Ammon's horn (tissue), 1 donor: Measurements from ENCODE around the gene MCRS1.
A peak's percentile ranks its signal among the peaks of the same experiment; 100 is the strongest.
"Not testable (repeated sequence)": the region's sequence is repeated elsewhere in the genome, so short reads cannot be mapped to it uniquely, and the experiment has no call there.

Experiments used
- DNase-seq: peaks from one replicate; pipeline ENCODE4 v3.0.0-alpha.2; 2016; ENCODE audit warnings: low spot score

The MCRS1 gene

DNA sequence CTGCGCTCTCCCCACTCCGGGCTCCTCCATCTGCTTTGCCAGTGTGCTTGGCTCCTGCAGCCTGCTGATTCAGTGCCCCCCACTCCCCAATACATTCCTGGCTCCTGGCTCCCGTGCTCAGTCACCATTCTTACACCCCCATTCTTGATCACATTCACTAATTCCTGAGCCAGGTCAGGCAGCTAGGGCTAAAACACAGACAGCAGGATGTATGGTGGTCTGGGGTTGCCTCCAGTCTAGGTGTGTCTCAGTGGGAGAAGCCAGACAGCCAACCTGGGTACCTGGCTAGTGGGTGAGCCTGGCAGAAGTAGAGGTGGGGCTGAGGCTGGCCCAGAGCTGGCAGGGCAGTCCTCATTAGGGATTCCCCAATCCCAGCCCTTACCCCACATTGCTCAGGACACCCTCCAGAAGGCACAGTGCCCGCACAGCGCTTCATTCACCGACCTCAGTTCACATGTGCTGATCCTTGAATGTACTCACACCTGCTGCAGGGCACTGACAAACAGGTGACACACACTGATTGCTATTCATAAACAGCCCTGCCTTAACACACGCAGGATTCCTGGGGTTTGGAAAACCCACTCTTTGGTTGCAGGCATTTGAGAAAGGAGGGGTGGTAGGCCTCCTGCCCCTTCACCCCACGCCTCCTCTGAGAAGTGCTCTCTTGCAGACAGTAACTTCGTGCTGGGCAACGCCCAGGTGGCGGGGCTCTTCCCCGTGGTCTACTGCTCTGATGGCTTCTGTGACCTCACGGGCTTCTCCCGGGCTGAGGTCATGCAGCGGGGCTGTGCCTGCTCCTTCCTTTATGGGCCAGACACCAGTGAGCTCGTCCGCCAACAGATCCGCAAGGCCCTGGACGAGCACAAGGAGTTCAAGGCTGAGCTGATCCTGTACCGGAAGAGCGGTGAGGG lies 27.5 kb downstream of the MCRS1 start:
- no peak for DNase-seq

DNA sequence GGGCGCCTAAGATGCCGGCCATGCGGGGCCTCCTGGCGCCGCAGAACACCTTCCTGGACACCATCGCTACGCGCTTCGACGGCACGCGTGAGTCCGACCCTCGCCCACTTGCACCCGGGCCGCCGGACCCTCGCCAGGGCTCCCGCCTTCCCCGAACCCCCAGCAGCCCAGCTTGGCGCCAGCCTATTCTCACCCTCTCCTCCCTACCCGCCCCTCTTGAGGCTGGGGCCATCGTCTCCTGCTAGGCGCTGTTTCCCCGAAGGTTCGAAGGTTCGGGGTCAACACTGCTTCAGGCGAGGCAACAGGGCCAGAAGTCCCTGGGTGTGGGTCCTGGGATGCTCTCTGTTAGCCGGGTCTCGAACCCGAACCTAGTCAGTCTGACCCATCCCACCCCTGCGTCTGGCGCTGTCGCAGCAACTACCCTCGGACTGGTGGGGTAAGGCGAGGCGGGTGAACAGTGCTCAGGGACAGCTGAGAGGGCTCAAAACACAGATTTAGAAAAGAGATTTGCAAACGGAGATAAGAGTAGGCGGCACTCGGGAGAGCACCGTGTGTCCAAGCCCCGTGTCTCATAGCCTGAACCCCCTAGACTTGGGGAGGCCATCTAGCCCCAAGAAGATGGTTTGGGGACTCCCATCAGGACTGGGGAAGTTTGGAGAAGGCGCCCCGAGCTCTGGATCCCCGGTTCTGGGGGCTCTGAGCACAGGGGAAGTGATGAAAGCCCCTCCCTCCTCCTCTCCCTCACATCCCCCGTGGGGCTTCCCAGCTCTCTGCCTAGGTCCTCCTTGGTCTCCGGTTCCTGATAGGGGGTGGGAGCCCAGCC lies 28.3 kb downstream of the MCRS1 start:
- no peak for DNase-seq

DNA sequence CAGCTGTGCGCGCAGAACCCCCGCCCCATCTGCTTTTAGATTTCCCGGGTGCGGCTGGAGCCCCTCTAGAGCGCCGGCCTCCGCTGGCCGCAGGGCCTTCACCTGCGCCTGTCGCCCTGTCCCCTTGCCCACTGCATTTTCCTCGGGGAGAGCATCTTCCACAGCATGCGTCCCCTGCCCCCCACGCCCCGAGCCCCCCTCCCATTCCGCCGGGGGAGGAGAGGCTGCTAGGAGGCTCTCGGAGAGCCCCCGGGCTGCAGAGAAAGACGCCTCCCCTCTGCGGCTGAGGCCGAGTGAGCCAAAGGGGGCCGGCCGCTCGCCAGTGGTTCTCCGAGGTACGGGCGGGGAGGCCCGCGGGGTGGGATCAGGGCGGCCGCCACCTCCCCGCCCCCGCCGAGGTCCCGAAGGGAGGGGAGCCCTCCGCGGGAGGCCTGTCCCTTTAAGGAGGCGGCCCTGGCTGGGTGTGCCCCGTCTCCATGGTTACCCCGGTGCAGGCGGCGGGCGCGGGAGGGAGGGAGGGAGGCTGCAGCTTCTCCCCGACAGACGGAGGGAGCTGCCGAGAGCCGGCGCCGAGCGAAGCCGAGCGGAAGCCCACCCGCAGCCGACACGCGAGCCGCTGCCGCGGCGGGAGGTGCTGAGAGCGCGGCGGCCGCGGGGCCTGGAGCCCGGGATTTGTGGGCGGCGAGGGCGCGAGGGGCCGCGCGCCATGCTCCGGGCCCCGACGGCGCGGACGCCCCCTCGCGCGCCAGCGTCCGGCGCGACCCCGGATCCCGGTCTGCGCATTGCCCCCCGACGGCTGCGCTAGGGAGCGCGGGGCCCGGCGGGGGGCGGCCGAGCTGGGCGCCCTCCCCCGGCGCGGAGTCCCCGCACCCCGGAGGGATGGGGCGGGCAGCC lies 29.2 kb downstream of the MCRS1 start, which contains the start of gene KCNH3:
Gene KCNH3 (plus strand): TSS at position 521 of the 894 bp plus-strand sequence. CDS start 387 bp downstream, outside the sequence.
- DNase-seq: peak; percentile 82

DNA sequence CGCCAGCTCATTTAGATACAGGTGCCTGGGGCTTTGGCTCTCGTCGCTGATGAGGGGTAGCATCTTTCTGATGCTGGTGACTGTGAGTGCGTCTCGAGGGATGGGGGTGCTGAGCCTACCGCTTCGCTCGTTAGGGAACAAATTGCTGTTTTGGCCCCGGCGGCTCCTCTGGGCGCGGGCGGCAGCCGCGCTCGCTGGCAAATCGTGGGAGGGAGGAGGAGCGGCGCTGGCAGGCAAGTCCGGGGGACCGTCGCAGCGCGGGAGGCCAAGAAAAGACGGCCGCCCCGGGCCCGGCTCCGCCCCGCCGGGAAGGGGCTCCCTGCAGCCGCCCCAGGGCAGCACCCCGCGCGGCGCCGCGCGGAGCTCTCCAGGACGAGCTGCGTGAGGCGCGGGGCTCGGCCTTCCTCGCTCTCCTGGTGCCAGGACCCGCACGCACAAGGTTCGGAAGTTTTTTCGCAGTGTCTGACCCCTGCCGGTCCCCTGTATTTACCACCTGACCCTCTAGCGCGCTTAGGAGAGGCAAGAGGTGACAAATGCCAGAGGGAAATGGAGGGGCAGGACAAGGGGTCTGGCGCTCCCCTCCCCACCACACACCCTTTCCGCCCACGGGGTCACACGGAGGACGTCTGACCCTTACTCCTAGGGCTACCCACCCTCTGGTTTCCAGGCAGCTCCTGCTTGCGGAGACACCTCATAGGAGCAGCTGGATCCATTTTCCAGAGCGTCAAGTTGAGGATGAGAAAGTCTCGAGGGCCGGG lies 30.0 kb downstream of the MCRS1 start:
- DNase-seq: no peak

DNA sequence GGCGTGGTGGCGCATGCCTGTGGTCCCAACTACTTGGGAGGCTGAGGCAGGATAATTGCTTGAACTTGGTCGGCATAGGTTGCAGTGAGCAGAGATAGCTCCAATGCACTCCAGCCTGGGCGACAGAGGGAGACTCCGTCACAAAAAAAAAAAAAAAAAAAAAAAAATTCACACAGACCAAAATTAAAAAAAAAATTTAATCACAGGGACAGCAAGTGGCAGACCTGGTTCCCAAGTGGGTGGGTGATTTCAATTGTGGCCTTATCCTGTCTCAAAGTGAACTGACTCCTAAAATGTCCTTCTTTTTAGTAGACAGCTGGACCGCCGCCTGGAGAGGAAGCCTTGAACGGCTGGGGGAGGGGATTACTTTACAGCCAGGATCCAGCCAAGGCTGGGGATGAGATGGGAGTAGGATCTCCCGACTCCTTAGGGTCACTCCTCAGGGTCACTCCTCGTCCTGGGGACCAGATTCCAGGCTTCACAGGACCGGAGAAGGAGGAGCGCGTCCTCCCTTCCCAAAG lies 30.7 kb downstream of the MCRS1 start:
- DNase-seq: no peak

DNA sequence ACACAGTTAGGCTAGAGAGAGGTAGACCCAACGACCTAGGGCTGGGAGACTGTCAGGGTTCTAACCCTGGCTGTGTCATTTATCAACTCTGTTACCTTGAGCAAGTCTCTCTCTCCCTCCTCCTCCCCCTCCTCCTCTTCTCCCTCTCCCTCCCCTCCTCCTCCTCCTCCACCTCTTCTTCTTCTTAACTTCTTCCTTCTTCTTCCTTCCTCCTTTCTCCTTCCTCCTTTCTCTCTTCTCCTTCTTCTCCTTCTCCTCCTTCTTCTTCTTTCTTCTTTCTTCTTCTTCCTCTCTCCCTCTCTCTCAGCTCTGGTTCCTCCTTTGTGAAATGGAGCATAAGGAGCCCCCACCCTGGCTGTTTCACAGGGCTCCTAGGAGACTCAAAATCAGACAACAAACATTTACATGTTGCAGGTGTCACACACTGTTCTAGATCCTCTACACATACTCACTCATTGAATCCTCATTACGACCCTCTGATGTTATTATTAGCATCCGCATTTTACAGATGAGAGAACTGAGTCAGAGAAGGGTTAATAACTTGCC lies 31.3 kb downstream of the MCRS1 start:
- no peak for DNase-seq

DNA sequence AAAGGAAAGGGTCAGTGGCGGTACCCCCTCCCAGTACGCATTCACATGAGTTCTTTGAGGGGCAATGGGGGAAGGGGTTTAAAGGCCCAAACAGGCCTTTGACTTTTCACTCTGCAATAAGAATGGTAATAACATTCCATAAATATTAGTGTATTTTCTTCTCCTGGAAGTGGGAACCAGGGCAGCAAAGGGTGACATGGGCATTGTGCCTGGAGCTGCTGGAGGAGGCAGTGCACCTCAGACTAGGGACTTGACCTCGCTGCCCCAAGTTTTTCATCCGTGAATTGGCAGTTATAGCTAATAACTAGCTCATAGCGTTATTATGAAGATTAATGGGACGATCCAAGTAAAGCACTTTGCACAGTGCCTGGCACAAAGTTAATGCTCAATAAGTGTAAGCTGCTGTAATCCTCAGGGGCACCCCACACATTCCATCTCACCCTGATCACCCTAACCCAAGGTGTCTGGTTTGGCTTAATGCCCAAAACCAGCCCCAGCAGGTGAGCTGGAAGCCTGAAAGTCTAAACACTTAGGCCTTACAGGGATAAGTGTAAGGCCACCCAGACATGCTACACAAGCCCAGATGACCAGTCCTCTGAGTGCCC lies 31.9 kb downstream of the MCRS1 start:
- no peak for DNase-seq

DNA sequence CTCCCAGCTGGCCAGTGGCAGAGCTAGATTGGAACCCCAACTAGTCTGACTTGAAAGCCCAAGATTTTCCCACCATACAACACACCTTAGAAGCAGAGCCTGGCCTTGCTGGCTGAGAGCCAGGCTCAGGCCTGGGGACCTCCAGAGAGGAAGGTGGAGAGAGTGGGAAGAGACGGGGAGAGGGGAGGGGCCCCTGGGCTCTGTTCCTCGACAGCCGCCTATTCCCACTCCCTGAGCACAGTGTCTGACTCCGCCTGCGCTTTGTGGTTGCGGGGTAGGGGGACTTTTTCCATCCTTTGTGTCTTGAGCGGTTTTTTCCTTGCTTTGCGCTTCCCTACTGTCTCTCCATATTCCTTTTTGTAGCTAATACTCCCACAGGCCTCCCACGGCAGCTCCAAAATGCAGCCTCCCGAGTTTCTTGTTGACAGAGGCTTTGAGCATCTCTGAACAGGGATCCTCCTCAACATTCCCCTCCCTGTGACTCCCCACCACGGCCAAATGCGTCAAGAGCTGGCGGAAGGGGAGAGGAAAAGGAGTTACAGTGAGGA lies 33.1 kb downstream of the MCRS1 start:
- no peak for DNase-seq

DNA sequence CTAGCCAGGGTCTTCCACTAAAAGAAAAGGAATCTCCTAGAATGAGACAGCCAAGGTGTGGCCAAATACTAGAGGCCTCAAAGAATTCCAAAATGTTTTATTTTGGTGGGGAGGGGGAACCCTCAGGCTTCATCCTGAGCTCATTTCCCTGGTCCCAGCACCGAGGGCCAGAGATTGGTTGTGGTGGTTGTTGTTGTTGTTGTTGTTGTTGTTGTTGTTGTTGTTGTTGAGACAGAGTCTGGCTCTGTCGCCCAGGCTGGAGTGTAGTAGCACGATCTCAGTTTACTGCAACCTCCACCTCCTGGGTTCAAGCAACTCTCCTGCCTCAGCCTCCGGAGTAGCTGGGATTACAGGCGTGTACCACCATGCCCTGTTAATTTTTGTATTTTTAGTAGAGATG lies 33.8 kb downstream of the MCRS1 start:
- not testable (repeated sequence) for DNase-seq

DNA sequence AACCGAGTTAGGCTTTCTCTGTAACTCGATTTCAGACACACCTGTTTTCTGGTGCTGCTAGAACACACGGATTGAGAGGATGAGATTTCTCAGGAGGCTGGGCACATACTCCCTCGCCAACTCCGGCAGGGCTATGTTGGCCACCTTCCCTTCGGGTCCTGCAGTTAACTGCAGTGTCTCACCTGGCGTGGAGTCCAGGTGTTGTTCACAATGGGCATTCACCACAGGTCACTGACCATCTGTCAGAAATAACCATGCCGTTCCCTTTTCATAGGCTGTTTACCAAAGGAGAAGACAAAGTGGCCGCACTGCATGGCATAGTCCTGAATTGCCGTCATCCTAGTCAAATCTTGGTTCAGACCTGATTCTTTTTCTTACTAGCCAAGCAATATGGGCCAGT lies 34.6 kb downstream of the MCRS1 start:
- no peak for DNase-seq

DNA sequence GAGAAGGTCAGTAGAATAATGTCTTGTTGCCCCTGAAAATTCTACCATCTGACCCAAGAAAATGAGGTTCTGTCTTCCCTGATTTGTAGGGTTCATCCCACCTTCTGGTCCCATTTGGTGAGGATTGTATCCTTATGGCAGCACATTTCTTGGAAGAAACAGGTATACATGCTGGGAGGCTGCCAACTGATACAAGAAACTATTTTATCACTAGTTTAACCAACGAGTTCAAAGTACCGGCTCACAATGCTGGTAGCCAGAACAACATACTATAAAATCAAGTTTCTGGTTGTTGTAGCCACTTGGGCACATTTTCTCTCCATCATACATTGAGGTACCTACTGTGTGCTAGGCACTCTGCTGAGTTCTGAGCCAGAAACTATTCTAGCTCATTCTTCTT lies 36.2 kb downstream of the MCRS1 start:
- no peak for DNase-seq

DNA sequence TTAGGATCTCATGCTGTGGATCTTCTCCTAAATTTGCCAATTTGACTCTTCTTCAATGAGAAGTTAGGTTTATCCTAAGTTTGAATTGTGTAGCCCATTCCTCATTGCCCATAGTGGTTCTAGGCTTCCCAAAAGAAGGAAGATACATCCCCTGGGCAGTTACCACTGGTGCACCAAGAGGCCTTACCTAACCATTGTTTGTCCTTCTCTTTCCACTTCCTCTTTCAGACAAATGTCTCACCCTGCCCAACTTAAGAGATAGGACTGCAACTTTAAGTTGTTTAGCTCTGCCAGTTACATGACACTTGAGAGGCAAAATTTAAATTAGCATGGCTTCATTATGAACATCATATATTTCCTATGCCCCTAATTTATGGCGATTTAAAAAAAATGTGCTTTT lies 38.5 kb downstream of the MCRS1 start:
- no peak for DNase-seq

DNA sequence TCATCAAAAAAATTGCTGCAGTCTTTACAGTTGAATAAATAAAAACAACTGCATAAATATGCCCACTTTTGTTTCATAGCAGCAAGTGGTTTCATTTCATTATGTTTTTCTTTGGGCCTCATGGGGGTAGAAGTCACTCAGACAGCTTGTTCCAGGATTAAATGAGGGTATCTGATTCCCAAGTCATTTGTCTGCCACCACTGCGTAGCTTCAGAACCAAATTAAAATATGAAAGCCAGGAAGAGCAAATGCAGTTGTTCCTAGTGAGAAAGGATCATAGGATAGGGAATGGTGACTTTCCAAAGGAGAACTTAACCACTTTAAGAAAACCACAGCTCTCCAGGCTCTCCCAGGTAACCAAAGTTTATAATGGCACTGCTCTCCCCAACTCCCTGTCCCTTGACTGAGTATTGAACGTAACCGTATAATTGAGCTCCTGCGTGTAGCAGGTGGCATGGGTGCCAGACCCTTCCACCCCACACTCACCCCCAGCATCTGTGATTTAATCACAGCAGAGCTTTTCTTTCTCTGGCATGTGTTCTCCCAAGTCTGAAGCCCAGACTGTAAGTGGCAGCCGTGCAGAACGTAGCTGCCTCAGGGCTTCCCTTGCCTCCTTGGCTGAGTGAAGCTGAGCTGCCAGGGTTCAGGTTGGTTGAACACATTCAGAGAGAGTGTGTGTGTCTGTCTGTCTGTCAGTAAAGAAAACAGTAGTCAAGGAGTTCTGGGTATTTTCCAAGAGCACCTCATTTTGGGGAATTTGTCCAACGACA lies 40.4 kb downstream of the MCRS1 start:
- no peak for DNase-seq

DNA sequence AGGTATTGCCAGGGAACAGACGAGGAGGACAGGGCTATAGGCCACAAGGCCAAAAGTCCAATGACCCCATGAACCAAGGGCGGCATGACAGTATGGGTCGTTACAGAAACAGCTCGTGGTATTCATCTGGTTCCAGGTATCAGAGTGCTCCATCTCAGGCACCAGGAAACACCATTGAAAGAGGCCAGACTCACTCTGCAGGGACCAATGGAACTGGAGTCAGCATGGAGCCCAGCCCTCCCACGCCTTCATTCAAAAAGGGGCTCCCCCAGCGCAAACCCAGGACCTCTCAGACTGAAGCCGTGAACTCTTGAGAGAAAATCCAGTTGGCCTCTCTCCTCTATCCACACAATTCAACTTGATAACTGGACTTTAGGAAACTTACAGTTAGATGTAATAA lies 42.0 kb downstream of the MCRS1 start:
- no peak for DNase-seq

DNA sequence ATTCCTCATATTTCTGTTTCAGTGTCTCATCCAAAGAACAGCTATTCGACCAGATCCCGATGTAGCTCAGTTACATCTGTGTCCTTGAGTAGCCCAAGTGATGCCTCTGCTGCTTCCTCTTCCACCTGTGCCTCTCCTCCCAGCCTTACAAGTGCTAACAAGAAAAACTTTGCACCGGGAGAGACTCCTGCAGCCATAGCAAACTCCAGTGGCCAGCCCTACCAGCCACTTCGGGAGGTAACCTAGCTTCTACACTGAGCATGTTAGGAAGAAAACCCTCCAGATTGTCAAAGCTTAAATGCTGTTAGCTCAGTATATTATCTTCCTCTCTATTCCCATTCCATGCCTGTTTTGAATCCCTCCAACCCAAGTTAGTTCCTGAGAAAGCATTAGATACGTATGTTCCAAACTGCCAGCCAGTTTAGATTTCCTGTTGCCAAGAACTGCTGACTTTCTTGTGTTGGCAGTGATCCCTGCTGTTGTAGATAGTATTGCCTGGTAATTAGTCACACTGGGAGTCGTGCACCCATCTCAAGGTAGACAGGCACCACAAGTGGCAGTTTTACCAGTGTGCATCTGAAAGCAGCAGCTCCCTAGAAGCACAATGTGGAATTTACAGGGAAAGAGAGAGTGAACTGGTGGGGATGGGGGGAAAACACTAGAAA lies 43.1 kb downstream of the MCRS1 start:
- DNase-seq: no peak

DNA sequence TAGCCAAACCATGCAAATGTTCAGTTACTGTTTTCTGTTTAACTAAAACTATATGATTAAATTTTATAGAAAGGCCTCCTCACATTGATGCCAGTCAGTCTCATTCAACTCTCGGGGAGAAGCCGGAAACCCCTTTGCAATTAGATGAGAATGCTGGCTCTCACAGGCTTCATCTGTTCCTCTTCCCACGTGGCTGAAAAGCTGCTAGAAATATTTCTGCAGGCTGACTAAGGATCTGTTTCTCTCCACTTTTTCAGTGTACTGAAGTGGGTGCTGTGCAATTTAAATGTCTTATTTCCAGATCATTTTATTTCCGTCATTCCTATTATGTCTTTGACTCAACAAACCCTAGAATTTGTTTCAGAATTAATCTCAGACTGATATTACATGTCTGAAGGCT lies 46.6 kb downstream of the MCRS1 start:
- peak; percentile 53 for DNase-seq

DNA sequence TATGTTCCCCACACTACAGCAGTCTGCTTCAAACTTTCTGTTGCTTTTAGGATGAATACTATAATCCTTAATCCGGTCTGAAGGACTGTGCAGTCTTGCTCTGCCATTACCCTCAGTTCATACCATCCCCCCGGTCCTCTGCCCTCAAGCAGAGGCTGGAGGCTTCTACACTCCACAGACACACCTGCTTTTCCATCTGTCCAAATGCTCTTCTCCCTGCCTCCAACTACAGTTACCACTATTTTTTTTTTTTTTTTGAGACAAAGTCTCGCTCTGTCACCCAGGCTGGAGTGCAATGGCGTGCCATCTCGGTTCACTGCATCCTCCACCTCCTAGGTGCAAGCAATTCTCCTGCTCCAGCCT lies 48.4 kb downstream of the MCRS1 start:
- DNase-seq: no peak

DNA sequence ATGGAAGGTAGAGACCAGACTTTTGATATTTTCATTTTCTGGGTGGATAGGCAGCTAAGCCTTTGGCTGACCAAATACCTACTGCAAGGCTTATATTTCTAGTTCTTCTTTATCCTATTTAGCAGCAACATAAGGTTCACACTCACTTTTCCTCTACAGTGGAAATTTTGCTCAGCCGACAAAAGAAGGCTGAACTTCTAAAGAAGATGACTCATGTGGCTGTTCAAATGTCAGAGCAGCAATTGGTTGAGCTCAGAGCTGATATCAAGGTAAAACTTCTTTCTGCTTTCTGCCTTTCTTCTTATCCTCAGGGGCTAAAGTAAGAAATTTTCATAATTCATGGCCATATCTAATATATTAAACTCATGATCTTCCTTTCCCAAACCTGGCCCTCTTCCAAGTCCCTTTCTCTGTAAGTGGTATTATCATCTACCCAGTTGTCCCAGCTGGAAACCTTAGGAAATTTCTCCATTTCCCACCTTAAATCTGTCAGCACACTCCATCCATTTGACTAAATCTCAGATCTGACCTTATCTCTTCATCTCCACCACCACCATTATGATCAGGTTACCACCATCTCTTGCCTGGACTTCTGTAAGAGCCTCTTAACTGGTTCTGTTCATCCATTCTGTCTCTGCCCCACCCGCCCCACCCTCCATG lies 48.9 kb downstream of the MCRS1 start:
- no peak for DNase-seq
